Measurements from ENCODE around the gene ANXA7.
"Not testable (repeated sequence)": the region's sequence is repeated elsewhere in the genome, so short reads cannot be mapped to it uniquely, and the experiment has no call there.

Gene ANXA7

GRCh38 chr10:73333202-73333601 lies 80.7 kb downstream of the ANXA7 start:
- no peak for DNase-seq

GRCh38 chr10:73332379-73332778 lies 81.5 kb downstream of the ANXA7 start:
- DNase-seq, result no peak

GRCh38 chr10:73328523-73328922 lies 85.3 kb downstream of the ANXA7 start:
- not testable (repeated sequence) for DNase-seq

GRCh38 chr10:73325290-73325689 lies 88.6 kb downstream of the ANXA7 start:
- DNase-seq, result not testable (repeated sequence)
